SHP77 (cell line): ENCODE measurements around the gene MINK1.

Experiments used
- DNase-seq, 2 experiments: peaks; one replicate each; lab custom pipeline; 2025; lab: John Stamatoyannopoulos, UW

MINK1 gene

DNA sequence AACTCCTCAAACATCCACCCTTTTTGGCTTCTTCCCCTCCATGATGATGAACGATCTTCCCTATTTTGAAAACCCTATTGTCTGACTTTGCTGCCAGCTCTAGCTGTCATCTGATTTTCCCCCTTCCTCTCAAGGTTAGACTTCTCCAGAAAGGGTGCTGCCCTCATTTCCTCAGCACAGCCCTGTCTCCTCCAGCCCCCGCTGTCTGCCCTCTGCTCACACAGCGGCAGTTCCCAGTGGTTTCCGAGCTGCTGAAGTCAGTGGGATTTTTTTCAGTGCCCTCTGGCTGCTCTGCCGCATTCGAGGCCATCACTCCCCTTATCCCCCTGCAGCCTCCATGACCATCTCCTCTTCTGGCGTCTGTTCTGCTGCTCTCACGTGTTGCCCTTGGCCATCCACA is 39.6 kb downstream of the MINK1 start:
- no peak for DNase-seq

DNA sequence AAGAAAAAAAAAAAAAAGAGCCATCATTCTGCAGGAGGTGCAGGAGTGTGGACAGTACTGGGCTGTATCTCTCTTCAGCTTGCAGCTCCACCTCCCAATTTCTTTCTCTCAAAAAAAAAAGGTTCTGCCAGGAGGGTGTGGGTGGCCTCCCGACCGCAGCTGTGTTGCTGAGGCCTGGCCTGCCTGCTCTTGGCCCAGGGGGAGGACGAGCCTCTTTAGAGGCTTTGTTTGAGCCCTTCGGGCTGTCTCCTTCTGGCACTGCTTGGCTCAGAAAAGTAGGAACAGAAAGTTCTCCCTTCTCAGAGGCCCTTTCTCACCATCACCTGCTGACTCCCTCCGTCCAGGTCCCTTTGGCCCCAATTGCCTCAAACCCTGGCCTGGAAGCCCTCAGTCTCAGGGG is 43.9 kb downstream of the MINK1 start:
- no peak for DNase-seq

DNA sequence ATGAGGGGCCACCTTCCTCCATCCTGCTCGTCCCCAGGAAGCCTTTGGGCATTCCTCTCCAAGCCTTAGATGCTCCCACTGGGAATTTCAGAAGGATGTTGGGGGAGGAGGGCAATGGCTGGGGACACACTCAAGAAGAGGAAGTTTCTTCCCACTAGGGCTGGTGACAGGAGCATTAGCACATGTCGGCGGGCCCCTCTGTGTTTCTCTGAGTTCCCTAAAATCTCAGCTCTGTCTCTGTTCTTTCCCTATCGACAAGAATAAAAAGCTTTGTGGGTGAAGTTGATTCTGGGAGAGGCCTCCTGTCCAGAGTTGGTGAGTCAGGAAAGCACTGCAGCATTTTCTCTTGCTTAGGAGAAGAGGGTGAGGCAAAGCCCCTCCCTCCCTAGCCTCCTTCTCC is 46.5 kb downstream of the MINK1 start:
- DNase-seq = no peak

- DNase-seq = no peak
Observed at GRCh38 chr17:4880857-4881256, 47.7 kb downstream of the MINK1 start.

- DNase-seq = peak; percentile 65 to 73
Observed at GRCh38 chr17:4881761-4882555, 48.8 kb downstream of the MINK1 start.

- no peak for DNase-seq
Observed at GRCh38 chr17:4884489-4884888, 51.3 kb downstream of the MINK1 start.

- no peak for DNase-seq
Observed at GRCh38 chr17:4886830-4887229, 53.7 kb downstream of the MINK1 start.

GRCh38 chr17:4887581-4887980 is 54.4 kb downstream of the MINK1 start:
- no peak for DNase-seq

- DNase-seq = no peak
Observed at GRCh38 chr17:4891411-4892410, 58.6 kb downstream of the MINK1 start.

GRCh38 chr17:4892499-4893221 is 59.5 kb downstream of the MINK1 start:
- DNase-seq = no peak

- no peak for DNase-seq
Observed at GRCh38 chr17:4893272-4893671, 60.1 kb downstream of the MINK1 start.

GRCh38 chr17:4893721-4894560 is 60.8 kb downstream of the MINK1 start:
- no peak for DNase-seq

- DNase-seq = no peak
Observed at GRCh38 chr17:4895121-4895520, 62.0 kb downstream of the MINK1 start.

- DNase-seq = no peak
Observed at GRCh38 chr17:4895657-4896331, 62.7 kb downstream of the MINK1 start.

DNA sequence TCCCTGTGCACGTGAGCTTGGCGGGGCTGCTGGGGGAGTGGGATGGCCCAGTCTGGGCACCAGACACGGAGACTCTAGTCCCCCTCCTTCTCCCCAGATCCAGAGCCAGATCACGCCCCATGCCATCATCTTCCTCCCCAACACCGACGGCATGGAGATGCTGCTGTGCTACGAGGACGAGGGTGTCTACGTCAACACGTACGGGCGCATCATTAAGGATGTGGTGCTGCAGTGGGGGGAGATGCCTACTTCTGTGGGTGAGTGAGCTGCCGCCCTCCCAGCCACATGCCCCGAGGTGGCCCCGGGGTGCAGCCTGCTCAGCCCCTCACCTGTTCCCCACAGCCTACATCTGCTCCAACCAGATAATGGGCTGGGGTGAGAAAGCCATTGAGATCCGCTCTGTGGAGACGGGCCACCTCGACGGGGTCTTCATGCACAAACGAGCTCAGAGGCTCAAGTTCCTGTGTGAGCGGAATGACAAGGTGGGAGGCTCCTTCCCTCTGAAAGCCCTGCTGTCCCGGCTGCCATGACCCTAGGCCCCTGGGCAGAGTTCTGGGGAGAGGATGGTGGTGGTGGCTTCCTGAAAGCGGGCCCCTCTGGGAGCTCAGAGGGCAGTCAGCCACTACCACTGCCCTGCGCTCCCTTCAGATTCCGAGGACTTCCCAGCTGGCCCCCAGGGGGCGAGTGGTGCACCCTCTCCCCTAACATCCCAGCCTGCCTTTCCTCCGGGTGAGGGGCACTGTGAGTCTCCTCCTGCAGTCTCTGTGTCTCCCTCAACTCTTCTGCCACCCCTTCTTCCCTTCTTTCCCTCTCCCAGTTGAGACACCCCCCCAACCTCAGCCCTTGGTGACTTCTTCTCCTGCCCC is 63.4 kb downstream of the MINK1 start:
- DNase-seq = no peak

DNA sequence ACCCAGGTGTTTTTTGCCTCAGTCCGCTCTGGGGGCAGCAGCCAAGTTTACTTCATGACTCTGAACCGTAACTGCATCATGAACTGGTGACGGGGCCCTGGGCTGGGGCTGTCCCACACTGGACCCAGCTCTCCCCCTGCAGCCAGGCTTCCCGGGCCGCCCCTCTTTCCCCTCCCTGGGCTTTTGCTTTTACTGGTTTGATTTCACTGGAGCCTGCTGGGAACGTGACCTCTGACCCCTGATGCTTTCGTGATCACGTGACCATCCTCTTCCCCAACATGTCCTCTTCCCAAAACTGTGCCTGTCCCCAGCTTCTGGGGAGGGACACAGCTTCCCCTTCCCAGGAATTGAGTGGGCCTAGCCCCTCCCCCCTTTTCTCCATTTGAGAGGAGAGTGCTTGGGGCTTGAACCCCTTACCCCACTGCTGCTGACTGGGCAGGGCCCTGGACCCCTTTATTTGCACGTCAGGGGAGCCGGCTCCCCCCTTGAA is 64.1 kb downstream of the MINK1 start:
- DNase-seq = no peak

GRCh38 chr17:4897785-4898184 is 64.6 kb downstream of the MINK1 start:
- DNase-seq = no peak

GRCh38 chr17:4898351-4898750 is 65.2 kb downstream of the MINK1 start:
- no peak for DNase-seq

DNA sequence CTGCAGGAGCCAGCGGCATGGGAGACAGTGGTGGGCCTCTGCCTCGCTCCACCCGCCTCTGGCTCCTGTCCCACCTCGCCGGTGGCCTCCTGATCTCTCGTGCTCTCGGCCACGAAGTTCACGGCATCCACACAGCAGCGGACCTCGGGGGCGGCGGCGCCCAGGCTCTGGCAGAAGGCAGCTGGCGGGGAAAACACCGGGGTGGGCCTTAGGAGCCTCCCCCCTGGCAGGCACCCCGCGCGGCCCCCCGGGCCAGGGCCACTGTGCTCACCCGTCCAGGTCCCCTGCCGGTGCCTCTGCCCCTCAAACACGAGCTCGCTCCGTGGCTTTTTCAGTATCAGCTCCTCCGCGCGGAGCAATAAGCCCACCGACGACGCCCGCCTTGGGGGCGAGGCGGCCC is 65.8 kb downstream of the MINK1 start:
- DNase-seq = no peak
